ENCODE measurements around the gene DNAI7.

The DNAI7 gene, protein sequence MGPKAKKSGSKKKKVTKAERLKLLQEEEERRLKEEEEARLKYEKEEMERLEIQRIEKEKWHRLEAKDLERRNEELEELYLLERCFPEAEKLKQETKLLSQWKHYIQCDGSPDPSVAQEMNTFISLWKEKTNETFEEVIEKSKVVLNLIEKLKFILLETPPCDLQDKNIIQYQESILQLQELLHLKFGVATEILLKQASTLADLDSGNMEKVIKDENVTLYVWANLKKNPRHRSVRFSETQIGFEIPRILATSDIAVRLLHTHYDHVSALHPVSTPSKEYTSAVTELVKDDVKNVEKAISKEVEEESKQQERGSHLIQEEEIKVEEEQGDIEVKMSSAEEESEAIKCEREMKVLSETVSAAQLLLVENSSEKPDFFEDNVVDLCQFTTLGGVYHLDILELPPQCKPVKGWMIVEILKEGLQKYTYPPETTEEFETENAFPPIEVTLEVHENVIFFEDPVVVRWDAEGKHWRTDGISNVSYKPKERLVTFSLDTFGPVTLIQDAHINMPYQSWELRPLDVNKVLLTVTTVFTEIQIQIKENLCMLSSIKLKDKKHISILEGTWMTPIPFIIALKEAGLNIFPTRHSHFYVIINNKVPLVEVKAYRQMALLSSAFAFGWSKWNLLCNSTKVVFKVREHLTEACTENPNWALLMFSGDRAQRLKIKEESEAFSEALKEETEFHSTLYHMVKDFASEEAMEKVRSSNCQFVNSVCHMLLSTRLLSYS

DNA sequence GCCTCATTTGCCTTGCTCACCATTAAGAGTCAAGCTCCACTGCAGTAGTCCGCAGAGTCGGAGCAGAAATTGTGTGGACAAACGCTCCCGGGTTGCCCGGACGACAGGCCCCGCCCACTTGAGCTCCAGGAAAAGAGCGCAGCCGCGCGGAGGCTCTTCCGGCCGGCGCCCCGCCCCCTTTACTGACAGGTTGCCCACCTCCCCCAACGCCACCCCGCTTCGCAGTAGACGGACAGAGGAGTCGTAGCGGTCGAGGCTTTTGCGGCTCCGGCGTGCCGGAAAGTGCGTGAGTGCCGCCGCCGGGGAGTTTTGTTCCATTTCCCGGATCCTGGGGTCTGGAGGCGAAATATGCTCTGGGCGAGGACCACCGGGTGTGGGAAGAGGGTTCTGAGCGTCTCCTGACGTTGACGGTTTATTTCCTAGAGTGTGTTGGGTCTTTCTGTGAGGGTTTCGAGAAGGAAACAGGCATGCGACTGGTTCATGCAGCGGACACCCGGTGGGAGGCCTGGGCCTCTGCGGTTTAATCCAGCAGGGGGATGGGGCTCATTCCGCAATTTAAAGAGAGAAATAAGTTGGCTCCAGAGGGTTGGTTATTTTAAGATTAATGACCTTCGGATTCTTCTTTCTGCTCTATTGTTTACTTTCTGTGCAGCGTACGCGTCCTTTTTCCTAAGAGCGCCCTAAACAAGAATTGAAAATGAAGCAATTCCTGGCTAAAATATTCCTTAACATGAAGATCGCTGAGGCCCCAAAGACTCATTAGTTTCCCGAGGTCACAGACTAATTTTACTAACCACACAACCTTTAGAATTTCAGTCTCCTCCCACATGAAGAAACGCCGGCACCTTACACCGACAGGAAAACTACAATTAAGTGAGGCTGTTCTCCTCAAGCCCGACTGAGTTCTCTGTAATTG, at the start of gene DNAI7, which contains the start of gene ETFRF1:
Gene DNAI7 (minus strand): TSS at position 105 of the 916 bp plus-strand sequence. CDS start 82 bp downstream, at position 23.
Gene ETFRF1 (plus strand): TSS at position 182 of the 916 bp plus-strand sequence. CDS start 8,720 bp downstream, outside the sequence.
- DNase-seq, result peak; percentile 93

DNA sequence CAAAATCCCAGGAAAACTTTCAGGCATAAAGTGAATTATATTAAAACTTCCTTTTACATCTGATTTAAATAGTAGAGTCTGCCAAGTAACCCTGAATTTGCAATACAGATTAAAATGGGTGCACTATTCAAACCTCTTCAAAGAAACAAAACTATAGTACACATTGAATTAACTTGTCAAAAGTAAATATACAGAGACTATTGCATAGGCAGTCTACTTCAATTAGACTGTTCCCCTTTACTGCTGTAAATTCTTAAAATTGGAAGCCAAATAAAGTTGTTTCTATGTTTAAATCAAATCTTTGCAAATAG, 48.7 kb upstream of the DNAI7 start:
- no peak for DNase-seq

DNA sequence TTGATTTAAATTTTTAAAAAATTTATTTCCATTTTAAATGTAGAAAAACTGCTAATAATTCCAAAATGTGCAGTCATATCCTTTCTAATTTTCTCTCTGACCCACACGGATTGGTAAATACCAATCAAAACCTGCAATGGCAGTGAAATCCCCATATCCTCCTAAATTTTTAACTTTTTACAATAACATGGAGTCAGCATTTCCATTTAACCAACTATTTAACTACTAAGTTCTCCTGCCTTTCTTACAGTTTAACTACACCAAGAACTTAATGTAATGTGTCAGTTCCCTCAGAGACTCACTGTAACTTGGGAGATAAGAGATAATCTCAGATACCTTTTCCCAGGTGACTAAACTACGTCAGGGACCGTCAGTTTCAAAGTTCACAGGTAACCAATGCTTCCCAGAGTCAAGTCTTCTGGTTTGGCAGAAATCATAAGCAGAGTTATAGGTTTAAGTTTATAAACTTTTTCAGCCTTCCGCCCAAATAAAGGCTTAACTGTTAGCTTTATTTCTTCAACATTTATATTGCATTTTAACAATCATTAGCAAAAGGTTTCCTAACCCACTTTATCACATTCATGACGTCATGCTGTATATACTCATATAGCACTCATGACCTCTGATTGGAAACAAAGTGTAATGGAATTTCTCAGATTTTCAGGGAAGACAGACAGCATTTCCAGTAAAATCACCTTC, 48.2 kb upstream of the DNAI7 start:
- DNase-seq, result peak; percentile 8

DNA sequence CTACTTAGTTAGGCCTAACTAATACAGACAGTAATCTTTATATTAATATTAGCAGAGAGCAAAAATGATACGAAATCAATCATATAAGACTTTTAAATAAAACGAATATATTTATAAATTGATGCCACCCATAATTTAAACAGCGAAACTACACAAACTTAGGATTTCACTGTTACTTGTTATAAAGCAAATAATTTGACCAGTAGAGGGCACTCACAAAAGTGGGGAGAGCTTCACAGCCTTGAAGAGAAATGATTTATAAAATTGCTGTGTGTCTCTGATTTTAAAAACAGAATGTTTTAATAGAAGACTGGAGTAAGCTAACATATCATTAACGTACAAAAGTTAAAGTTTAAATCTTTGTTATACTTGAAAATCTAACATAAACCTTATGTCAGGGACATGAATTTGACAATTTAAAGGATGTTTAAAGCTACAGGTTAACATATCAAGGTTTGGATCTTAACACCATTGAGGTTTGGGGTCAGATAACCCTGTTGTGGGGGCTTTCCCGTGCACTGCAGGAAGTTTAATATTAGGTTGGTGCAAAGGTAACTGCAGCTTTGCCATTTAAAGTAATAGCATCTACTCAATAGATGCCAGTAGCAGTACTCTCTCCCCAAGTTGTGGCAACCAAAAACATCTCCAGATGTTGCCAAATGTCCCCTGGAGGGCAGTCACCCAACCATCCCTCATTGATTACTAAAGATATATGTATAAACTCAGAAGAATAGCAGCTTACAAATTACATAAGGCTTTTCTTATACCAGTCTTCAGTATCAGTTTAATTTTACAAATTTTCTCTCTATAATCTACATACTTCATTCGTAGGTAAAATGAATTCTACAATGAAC, 46.4 kb upstream of the DNAI7 start:
- no peak for DNase-seq

DNA sequence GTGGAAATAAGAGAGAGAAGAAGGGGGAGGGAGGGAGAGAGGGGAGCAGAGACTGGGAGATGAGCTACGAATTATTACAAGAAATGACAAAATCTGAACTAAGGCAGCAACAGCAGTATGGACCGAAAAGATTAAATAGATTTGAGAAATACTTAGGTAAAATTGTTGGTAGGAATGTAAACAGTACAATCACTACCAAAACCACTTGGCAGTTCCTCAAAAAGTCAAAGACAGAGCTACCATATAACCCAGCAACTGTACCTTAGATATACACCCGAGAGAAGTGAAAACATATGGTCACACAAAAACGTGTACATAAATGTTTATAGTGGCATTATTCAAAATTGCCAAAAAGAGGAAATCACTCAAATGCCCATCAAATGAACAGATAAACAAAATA, 41.7 kb upstream of the DNAI7 start:
- no peak for DNase-seq

DNA sequence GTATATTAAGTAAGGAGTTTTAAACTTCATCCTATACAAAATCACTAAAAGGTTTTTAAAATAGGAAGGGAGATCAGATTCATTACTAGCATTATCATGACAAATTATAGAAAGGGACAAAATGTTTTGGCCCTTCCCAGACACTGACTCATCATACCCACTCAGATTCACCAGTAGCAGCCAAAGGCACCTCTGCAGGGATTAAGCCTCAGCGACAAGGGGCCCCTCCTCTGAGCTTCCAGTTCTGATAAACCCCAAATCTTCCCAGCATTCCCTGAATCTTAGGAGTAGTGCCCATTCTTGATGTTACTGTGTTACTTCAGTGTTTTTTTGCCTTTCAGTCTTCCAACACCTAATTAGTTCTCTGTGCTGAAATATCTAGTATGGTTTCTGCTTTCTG, 41.2 kb upstream of the DNAI7 start:
- no peak for DNase-seq

DNA sequence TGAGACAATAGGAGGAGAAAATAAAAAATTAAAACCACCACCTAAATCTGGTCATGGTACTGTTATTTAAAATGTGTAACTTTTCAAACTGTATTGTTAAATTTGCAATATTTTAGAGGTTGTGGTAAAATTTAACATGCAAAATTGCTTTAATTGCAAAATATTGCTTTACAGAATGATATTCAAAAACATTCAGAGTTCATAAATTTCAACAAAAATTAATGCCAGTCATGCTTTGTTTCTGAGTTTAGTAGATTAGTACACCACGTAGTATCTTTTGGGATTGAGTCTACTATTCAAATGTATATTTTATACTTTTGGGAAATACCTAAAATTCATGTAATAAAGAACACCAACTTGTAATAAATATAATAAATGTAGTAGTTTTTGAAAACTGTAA, 18.4 kb upstream of the DNAI7 start:
- no peak for DNase-seq

DNA sequence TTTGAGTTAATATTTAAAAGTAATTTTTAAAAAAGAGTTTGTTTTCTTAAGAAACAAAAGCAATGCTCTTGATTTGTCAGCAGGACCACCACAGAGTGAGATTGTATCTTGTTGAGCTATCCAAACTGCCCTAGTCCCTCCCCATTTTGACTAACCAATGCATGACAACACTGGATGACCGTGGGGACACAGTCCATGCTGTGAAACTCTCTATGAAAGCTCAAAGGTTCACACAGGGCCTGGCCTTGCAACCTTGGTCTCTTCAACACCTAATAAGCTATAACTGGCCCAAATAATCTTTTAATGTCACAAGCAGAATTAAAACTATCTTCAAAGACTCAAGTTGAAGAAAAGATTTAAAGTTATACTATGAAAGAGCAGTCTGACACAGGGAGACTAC, 13.6 kb upstream of the DNAI7 start:
- no peak for DNase-seq

DNA sequence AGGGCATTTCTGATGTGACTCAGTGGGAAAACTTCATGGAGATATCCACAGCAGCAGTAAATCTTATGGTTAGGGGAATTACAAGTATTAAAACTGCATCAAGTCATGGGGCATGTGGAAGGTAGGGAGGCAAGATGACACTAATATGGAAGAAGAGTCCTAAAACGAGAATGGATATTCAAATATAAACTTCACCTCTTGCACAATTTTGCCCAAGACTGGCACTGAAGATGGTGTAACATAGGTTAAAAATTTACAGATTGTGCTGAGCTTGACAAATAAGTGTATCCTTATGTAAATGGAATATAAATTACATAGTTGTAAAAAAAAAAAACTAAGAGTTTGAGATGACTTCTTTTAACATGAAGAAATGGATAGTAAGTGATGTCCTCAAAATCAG, 12.9 kb upstream of the DNAI7 start:
- no peak for DNase-seq

DNA sequence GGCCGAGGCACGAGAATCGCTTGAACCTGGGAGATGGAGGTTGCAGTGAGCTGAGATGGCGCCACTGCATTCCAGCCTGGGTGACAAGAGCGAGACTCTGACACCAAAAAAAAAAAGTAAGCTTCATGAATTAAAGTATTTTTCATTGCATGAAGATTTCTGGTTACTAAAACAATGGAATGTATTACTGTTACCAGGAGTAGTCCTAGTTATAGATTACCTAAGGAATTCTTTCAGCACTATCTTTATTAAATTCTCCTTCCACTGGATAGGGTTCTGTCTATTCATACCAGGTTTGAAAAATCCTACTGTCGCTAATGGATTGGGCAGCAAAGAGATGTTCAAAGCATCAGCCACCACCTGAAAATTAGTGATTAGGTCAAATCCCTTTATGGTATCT, 12.5 kb upstream of the DNAI7 start:
- DNase-seq, result no peak

DNA sequence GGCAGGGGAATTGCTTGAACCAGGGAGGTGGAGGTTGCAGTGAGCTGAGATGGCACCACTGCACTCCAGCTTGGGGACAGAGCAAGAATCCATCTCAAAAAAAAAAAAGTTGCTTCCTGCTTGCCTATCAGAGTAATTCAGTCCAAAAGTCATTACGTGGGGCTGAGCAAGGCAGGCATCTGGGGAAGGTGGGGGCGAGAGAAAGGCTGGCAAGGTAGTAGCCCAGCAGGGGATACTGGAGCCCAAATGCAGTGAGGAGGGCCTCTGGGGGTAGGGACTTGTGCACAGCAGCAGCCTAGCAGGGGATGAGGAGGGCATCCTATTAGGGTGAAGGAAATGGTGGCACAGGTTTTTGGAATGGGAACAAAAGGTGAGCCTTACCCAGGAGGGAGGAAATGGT, 7.2 kb upstream of the DNAI7 start:
- no peak for DNase-seq

DNA sequence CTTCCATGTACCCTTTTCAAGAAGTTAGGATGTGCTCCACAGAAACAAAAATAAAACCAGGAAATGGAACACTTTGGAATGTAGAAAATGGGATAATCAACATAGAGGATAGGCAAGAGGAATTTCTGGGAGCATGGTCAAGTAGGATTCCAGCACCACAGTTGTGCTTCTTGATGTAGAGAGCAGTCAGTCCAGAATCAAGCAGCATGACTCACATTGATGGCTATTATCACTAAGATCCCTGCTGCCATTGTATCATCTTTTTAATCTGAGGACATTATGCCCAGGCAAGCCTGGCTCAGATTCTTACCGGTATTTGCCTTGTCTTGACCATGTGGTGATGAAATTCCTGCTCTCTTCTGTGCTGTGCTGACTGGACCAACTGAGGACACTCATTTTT, 5.7 kb upstream of the DNAI7 start:
- DNase-seq, result peak; percentile 31

DNA sequence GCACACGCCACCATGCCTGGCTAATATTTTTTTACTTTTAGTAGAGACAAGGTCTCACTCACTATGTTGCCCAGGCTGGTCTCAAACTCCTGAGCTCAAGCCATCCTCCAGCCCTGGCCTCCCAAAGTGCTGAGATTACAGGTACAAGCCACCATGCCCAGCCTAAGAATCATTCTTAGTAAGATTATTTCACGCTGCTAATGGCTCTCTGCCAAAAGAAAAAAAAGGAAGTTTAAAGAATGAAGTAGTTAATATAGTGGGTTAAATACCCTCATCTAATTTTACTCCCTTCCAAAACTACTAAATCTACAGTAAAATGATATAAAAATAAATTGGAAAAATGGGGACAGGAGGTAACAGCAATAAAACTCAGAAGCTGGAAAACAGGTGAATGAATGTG, 2.6 kb upstream of the DNAI7 start:
- DNase-seq, result no peak

DNA sequence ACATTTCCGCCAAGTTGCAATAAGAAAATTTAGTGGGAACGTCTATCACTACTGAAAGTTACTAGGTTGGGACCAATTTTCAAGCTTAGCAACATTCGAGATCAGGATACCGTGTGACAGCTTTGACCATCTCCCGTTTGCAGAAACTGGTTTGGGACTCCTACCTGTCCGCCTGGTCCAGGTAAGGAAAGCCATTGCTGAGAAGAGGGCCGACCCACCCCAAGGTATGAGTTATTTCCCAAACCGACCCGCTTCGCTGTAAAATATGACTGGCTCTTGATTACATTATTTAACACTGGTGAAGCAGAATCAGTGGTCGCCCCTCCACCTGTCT, 271 bp downstream of the DNAI7 start:
- no peak for DNase-seq

DNA sequence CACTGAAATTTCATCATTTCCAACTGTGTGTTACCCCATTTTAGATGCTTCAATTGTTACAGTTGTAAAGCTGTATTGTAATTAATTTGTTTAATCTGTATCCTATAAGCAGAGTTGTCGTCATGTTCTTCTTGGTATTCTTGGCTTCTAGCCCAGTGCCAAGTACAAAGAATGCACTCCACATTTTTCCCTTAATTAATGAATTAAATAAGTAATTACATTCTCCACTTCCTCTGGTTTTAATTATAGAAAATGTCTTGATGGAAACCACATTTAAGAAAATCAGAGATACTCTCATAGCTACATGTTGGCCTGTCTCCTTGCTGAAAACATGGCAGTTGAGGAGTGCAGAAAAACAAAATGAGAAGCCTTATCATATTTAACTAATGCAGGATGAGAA, 746 bp downstream of the DNAI7 start:
- no peak for DNase-seq

DNA sequence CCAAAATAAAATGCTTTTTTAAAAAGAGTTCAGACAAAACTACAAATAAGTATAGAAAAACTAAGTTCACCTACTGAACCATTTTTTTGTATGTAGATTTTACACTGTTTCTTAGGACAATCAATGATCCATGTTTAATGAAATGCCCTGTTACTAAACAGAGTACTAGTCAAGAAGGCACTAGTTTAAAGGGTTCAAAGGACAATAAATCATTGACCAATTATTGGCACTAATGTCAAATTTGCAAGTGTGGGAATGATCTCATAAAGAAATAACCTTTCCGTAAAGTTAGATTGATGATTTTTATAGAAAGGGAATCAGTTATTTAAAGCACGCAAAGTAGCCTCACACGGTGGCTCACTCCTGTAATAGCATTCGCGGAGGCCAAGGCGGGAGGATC, 4.2 kb downstream of the DNAI7 start:
- no peak for DNase-seq

DNA sequence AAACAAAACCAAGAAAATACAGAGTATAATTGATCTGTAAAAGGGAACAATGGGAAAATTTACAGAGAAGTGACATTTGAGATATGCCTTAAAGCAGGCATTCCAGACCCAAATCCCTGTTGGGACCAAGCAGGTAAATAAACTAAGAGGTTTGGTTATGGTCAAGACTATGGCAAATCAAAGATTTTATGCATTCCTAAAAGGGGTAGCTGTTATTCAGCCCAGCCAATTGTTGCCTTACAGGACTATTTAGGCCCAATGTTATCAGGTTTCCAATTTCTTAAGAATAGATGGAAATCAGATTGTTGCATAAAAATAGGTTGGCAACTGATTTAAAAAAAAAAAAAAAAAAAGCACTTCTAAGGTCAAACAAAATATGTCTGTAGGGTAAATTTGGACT, 5.3 kb downstream of the DNAI7 start:
- DNase-seq, result no peak

DNA sequence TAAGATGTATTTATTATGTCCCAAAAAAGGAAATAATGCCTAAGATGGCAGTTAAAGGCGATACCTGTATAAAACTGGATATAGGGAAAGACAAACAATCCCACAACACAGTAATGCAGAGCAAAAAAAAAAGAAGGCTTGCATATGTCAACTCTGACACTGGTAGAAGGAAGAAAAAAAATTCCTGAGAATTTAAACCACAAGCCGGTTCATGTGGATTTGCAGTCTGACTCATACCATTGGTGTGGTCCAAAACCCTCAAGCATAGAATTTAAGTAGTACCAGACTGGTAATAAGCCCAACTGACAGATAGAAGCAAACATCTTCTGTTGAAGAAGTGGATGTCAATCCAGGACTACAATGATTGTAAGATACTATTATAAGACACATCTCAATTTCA, 7.2 kb downstream of the DNAI7 start:
- peak; percentile 90 for DNase-seq

DNA sequence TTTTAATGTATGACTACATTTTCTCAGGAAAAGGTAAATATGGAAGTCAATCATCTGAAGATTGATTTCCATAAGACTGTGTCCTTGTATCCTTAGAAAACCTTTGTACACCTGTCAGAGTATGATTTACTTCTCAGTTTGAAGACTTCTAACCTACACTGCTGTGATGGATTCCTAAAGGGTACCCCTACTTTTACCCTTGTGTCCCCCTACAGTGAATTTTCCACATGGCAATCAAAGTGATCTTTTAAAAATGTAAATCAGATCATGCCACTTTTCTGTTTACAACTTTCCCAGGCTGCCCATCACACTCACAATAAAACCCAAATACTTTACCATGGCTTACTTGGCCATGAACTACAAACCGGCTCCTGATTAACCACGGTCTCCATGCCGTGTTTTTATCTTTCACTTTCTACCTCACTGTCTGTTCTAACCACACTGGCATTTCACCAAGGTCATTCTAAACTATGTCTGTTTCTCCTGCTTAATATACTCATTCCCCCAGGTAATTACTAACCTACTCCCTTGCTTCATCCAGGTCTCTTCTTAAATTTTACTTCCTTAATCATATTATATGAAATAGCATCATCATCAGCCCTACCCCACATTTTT, 8.1 kb downstream of the DNAI7 start:
- peak; percentile 47 for DNase-seq

DNA sequence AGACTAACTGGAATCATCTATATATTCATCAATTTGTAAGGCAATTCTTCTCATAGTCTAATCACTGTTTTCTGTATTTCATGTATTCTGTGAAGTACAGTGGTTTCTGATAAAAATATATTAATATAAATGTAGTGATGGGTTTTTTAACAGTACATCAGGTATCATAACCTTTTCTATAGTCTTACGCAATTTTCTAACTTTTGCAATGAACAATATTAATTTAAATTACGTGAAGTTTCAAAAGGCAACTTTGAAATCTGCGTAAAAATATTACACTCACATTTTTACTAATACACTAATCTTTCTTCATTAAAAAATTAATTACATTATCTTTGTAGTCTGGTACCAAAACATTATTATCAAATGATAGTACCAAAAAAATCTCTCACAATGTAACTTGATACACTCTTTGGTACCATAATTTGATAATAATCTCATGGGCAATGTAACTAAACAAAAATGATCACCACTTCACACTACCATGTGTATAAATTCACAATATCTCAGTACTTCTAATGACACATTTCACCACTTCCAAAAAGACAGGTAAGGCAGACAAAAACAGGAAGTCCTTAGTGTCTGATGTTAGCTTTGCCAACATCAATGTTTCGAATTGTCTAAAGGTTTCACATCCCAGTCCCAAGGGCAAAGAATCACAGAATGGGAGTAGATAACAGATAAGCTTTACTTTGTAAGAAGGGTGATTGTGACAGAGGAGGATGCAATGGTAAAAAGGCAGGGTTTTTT, 8.7 kb downstream of the DNAI7 start:
- DNase-seq, result no peak

DNA sequence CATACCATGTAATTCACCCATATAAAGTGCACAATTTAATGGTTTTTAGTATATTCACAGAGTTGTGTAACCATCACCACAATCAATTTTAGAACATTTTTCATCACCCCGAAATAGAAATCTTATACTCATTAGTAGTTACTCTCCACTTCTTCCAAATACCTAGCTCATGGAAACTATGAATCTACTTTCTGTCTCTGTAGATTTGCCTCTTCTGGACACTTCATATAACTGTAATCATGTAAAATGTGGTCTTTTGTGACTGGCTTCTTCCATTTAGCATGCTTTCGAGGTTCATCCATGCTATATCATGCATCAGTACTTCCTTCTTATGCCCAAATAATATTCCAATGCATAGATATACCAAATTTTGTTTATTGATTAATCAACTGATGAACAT, 10.8 kb downstream of the DNAI7 start:
- no peak for DNase-seq

Data from NCI-H226 (cell line).